ENCODE measurements around the gene CLDN6.

CLDN6 gene, protein sequence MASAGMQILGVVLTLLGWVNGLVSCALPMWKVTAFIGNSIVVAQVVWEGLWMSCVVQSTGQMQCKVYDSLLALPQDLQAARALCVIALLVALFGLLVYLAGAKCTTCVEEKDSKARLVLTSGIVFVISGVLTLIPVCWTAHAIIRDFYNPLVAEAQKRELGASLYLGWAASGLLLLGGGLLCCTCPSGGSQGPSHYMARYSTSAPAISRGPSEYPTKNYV

DNA sequence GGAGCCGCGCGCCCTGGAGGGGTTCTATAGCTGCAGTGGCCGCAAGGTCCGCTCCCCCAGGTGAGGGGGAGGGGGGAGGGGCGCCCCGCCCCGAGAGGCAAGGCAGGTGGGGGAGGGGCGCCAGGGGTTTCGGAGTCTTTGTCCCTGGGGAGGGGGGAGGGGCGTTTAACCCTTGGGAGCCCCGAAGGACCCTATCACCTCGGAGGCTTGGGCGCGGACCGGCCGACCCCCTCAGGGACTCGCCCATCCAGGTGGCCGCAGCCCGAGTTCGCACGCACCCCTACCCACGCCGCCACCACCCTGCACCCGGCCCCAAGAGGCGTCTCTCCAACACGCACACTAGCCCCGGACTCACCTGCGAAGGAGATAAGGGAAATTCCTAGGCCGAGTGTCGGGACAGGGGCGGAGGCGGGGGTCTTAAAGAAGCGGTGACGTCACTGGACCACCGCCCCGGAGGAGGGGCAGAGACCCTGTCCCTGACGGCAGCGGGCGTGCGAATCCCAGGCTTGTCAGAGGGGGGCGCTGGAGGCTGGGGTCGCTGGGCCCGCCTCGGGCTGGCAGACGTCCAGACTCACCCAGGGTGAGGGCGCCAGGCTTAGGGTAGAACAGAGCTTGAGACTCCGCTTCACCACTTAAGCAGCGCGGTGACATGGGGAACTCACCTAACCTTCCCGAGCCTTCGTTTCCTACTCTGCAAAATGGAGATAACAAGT lies at the start of gene CLDN6:
CLDN6 (minus strand) TSS at position 390 of the 713 bp plus-strand sequence. CDS start 2,162 bp downstream, outside the sequence.
- Mint-ChIP-seq H3K36me3 (no peaks in the 10 kb centered on the region), H3K9me3 (no peaks in the 10 kb centered on the region), H3K27me3 (peaks cover 25 to 44% of the 10 kb centered on the region in 2 donors), H3K4me3 (peak within 1 kb of the TSS; percentile 25 to 32), H3K27ac (peak within 1 kb of the TSS; percentile 69), H3K4me1 (peaks cover 31 to 48% of the 10 kb centered on the region in 2 donors)
- DNase-seq = no peak
- ATAC-seq (replicated peaks) = no peak

DNA sequence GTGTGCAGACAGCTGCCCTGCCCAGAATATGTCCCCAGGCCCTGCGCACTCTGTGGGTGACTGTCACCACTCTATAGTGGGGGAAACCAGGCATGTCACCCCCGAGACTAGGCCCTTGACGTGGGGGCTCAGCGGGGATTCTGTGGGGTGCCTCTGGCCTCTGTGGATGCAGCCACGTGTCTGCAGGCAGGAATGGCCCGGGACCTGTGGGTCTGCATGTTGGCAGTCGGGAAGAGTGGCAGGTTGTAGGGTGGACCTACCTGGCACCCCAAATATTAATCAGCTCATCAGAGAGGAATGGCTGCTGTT lies 48.4 kb upstream of the CLDN6 start:
- Mint-ChIP-seq H3K27ac (no peak overlapping the region), H3K4me1 (peaks cover 6% of the 10 kb centered on the region in 2 donors)
- no peak for ATAC-seq (replicated peaks)

DNA sequence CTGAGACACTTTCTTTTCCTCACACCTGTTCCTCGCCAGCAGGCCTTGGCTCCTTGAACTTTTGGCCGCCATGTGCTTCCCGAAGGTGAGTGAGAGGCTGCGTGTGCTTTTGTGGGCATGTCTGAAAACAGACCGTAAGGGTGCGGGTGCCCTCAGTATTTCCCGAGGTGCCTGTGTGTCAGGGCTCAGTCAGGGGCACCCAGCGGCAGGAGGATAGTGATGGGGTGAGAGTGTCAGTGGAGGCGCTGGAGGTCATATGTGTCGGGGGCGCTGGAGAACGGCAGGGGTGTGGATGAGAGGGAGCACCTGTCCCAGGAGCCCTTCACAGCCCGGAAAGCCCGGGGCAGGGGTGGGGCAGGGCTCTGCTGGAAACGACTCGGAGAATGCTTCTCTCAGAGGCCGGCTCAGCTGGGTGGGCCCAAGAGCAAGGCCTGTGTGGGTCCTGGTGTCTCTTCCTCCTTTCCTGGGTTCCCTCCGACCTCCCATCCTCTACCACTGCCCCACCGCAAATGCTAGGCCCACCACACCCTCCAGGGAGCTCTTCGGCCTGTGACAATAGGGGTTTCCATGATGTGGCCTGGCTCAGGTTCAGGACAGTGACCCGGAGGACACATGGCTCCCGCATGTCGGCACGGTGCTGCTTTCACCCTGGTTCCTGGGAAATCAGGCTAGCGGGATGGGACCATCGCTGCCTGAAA lies 47.9 kb upstream of the CLDN6 start:
- Mint-ChIP-seq H3K36me3 (no peaks in the 10 kb centered on the region), H3K27ac (no peak overlapping the region), H3K4me3 (no peak overlapping the region), H3K9me3 (no peaks in the 10 kb centered on the region), H3K27me3 (no peaks in the 10 kb centered on the region), H3K4me1 (peaks cover 6% of the 10 kb centered on the region in 2 donors)
- ATAC-seq (replicated peaks) (no peak), DNase-seq (no peak)

More for the DNA sequence above, 48.4 kb upstream of the CLDN6 start:
- no peak overlapping the region for H3K4me3 Mint-ChIP-seq
- H3K27me3 Mint-ChIP-seq = no peaks in the 10 kb centered on the region
- H3K36me3 Mint-ChIP-seq = no peaks in the 10 kb centered on the region
- no peaks in the 10 kb centered on the region for H3K9me3 Mint-ChIP-seq
- DNase-seq = no peak

DNA sequence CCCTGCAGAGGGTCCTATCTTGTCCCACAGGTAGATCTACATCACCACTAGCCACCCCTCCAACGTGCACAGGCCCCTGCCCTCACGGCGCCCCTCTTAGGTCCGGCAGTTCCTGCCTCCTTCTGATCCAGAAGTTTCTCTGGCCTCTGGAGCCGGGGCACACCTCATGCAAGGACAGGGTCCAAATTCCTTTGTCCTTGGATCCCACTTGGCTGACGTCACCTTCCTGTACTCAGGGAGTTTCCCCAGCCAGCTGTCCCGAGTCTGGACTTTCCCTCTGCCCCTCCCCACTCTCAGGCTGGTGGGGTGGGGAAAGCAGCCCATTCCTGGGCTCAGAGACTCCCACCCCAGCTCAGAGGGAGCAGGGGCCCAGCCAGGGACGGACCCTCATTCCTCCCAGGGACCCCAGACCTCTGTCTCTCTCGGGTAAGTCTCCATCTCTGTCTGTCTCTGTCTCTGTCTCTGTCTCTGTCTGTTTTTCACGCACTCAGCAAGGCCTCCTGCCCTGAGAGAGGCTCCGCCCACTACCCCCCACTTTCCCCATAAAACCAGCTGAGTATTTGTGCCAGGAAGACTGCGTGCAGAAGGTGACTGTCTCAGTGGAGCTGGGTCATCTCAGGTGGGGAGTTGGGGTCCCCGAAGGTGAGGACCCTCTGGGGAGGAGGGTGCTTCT lies 47.2 kb upstream of the CLDN6 start, which contains the start of gene IL32:
IL32 (plus strand) TSS at position 572 of the 673 bp plus-strand sequence. CDS start 172 bp downstream, outside the sequence.
- Mint-ChIP-seq H3K27ac (no peak within 1 kb of the TSS), H3K4me3 (no peak within 1 kb of the TSS), H3K27me3 (no peaks in the 10 kb centered on the region), H3K4me1 (peaks cover 6% of the 10 kb centered on the region in 2 donors), H3K9me3 (no peaks in the 10 kb centered on the region), H3K36me3 (no peaks in the 10 kb centered on the region)
- DNase-seq = no peak
- no peak for ATAC-seq (replicated peaks)

DNA sequence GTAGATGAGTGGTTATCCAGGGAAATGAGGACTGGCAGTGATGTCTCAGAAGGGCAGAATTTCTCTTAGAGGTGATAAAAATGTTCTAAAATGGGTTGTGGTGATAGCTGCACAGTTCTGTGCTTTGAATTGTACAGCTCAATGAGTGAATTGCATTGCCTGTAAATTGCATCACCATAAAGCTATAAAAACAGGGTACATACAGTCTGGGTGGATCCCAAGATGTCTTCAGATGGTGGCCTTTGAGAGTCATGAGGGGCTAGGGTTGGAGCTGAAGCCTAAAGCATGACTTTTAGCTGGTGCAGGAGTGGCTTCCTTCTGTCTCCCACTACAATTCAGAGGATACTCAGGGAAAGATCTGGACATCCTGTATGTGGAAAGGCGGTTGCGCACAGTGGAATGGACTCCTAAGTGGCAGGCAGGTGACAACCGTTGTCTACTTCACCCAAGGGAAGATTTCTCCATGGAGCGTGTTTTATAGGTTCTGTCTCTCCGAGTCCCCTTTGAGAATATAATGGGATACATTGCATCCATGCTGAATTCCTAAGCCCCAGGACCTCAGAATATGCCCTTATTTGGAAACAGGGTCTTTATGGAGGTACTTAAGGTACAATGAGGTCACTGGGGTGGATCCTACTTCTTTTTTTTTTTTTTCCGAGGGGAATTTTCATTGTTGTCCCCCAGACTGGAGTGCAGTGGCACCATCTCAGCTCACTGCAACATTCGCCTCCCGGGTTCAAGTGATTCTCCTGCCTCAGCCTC lies 45.8 kb upstream of the CLDN6 start:
- ATAC-seq (replicated peaks) = no peak
- H3K36me3 Mint-ChIP-seq = no peaks in the 10 kb centered on the region
- no peaks in the 10 kb centered on the region for H3K9me3 Mint-ChIP-seq
- H3K4me3 Mint-ChIP-seq = no peak overlapping the region
- peaks cover 11 to 12% of the 10 kb centered on the region in 2 donors for H3K4me1 Mint-ChIP-seq
- no peak for DNase-seq
- H3K27ac Mint-ChIP-seq = no peak overlapping the region
- H3K27me3 Mint-ChIP-seq = no peaks in the 10 kb centered on the region

DNA sequence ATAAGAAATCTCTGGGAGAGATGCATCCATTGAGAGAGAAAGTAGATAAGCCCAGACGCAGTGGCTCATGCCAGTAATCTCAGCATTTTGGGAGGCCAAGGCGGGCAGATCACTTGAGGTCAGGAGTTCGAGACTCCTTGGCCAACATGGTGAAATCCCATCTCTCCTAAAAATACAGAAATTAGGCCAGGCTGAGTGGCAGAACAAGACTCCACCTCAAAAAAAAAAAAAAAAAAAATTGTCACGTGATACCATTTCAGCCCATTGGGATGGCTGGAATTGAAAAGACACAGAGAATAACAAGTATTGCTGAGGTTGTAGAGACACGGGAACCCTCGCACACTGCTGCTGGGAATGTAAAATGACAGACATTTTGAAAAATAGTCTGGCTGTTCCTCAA lies 44.6 kb upstream of the CLDN6 start:
- H3K4me3 Mint-ChIP-seq = no peak overlapping the region
- H3K36me3 Mint-ChIP-seq = peaks cover 0 to under 1% of the 10 kb centered on the region in 2 donors
- H3K27me3 Mint-ChIP-seq = no peaks in the 10 kb centered on the region
- H3K4me1 Mint-ChIP-seq = peaks cover 11 to 13% of the 10 kb centered on the region in 2 donors
- no peak overlapping the region for H3K27ac Mint-ChIP-seq
- no peak for ATAC-seq (replicated peaks)
- no peaks in the 10 kb centered on the region for H3K9me3 Mint-ChIP-seq
- DNase-seq = no peak

DNA sequence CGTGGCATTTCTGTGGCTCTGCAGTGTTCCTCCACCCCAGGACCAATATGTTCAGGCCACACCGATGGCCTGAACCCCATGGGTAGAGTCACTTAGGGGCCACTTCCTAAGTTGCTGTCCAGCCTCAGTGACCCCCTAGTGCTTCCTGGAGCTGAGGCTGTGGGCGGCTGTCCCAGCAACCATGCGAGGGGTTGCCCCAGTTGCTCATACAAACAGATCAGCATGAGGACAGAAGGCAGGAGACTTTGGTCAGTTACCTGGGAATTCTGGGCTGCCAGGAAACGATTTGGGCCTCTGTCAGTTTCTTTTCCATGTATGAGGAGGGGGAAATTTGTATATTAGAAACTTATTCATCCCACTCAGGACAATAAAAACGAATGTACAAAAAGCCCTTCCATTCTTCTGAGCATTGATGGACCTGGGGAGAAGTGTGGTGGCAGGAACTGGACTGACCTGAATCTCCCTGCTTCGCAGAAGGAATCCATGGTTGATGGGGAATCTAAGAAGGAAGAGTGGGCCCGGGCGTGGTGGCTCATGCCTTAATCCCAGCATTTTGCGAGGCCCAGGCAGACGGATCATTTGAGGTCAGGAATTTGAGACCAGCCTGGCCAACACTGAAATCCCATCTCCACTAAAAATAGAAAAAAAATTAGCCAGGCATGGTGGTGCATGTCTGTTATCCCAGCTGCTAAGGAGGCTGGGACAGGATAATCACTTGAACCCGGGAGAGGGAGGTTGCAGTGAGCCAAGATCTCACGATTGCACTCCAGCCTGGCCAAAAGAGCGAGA lies 42.5 kb upstream of the CLDN6 start:
- DNase-seq (no peak), ATAC-seq (replicated peaks) (no peak)
- Mint-ChIP-seq H3K36me3 (peaks cover 0 to 6% of the 10 kb centered on the region in 2 donors), H3K4me1 (peaks cover 11 to 16% of the 10 kb centered on the region in 2 donors), H3K27ac (no peak overlapping the region), H3K4me3 (peak overlapping the region; percentile 87 to 97), H3K9me3 (no peaks in the 10 kb centered on the region), H3K27me3 (no peaks in the 10 kb centered on the region)

DNA sequence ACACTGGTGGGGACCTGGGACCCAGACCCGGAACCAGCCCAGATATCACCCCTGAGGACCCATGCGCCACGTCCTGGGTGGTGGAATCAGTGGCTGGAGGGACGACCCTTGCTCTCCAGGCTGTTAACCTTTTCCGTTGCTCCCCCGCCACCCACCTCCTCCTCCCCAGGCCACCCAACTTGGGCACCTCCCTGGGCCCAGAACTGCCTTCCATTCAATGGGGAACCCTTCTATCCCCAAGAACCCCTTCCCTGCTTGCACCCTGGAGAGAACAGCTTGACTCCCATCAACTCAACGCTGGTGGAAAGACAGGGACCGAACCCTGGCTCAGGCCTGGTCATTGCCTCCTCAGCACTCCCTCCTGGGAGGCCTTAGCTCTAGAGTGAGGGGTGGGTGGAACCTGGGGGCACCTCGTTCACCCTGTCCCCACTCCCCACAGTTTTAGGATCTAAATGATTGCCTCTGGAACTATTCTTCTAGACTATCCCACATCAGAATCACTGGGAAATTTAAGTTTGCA lies 41.8 kb upstream of the CLDN6 start:
- H3K4me3 Mint-ChIP-seq = peak overlapping the region; percentile 87 to 97
- H3K9me3 Mint-ChIP-seq = no peaks in the 10 kb centered on the region
- no peaks in the 10 kb centered on the region for H3K27me3 Mint-ChIP-seq
- DNase-seq (no peak), ATAC-seq (replicated peaks) (no peak)
- H3K4me1 Mint-ChIP-seq = peaks cover 15 to 23% of the 10 kb centered on the region in 2 donors
- H3K36me3 Mint-ChIP-seq = peaks cover 2 to 13% of the 10 kb centered on the region in 2 donors
- peak overlapping the region; percentile 90 for H3K27ac Mint-ChIP-seq

DNA sequence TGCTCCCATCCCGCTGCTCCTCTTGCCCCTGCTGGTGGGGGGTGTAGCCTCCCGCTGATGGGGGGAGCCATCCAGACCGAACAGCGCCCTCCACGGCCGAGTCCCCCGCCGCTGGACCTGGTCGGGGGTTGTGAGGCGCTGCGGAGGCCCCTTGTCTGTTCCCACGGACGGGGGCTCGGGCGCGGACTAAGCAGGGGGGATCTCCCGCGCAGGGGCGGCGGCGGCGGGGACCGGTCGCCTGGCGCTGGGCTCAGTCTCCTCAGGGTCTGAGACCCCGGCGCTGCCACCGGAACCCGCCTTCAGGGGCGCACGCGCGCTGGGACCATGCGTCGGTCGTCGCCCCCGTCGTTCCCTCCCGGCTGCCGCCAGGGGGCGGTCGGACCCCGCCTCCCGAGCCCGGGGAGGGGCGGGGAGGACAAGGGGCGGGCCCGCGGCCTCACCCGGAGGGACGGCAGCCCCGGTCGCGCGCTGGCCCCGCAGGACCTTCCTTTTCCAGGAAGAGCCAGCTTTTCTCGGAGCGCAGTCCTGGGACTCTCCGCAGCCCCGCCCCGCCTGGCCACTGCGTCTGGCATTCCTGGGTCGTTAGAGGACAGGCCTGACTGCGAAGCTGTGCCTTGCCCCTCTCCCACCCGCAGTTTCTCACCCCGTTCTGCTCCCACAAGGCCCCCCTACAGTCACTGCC lies 41.2 kb upstream of the CLDN6 start:
- H3K36me3 Mint-ChIP-seq = peaks cover 5 to 16% of the 10 kb centered on the region in 2 donors
- ATAC-seq (replicated peaks) (peak; percentile 90), DNase-seq (peak; percentile 83)
- no peaks in the 10 kb centered on the region for H3K27me3 Mint-ChIP-seq
- peaks cover 19 to 27% of the 10 kb centered on the region in 2 donors for H3K4me1 Mint-ChIP-seq
- peak overlapping the region; percentile 87 to 97 for H3K4me3 Mint-ChIP-seq
- H3K9me3 Mint-ChIP-seq = no peaks in the 10 kb centered on the region
- H3K27ac Mint-ChIP-seq = peak overlapping the region; percentile 90

DNA sequence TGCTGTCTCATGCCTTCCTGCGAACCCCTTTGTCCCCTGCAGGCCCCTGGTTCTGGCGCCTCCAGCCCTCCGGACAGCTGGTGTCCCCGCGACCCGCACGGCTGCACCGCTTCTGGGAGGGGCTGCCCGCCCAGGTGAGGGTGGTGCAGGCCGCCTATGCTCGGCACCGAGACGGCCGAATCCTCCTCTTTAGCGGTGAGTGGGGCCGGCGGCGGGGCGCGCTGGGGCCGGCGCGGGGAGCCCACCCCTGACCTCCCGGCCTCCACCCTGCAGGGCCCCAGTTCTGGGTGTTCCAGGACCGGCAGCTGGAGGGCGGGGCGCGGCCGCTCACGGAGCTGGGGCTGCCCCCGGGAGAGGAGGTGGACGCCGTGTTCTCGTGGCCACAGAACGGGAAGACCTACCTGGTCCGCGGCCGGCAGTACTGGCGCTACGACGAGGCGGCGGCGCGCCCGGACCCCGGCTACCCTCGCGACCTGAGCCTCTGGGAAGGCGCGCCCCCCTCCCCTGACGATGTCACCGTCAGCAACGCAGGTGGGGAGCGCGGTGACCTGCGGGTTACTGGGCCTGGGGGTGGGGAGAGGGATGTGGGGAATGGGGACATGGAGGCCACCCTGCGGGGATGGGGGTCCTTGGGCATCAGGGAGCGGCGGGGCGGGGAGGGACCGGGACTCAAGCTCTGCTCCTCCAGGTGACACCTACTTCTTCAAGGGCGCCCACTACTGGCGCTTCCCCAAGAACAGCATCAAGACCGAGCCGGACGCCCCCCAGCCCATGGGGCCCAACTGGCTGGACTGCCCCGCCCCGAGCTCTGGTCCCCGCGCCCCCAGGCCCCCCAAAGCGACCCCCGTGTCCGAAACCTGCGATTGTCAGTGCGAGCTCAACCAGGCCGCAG lies 40.4 kb upstream of the CLDN6 start:
- H3K4me3 Mint-ChIP-seq = peak overlapping the region; percentile 87 to 97
- no peaks in the 10 kb centered on the region for H3K27me3 Mint-ChIP-seq
- DNase-seq = peak; percentile 20
- peaks cover 25 to 35% of the 10 kb centered on the region in 2 donors for H3K4me1 Mint-ChIP-seq
- H3K36me3 Mint-ChIP-seq = peaks cover 11 to 23% of the 10 kb centered on the region in 2 donors
- no peaks in the 10 kb centered on the region for H3K9me3 Mint-ChIP-seq
- peak; percentile 65 to 70 for ATAC-seq (replicated peaks)
- peak overlapping the region; percentile 67 for H3K27ac Mint-ChIP-seq

DNA sequence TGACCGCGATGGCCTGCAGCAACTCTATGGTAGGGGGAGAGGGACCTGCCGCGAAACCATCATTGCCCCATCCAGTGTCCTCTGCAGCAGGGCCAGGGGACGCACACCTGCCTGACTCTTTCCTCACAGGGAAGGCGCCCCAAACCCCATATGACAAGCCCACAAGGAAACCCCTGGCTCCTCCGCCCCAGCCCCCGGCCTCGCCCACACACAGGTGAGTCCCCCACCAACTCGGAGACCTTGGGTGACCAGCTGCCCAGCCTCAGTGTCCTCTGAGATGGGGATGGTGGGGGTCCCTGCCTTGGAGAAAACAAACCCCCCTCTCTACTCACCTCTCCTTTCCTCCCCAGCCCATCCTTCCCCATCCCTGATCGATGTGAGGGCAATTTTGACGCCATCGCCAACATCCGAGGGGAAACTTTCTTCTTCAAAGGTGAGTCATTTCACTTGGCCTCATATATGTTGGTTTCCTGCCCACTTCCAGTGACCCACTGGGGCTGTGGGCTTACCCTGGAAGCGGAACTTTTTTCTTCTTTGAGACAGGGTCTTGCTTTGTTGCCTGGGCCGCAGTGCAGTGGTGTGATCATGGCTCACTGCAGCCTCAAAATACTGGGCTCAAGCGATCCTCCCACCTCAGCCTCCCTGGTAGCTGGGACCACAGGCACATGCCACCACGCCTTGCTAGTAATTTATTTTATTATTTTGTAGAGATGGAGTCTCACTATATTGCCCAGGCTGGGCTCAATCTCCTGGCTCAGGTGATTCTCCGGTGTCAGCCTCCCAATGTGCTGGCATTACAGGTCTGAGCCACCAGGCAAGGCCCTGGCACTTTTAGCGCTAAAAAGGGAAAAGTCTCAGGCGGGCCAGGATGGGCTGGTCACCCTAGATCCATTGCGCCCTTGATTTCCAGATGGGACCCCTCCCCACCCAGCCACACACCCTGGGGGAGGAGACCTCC lies 39.5 kb upstream of the CLDN6 start:
- H3K36me3 Mint-ChIP-seq = peaks cover 11 to 23% of the 10 kb centered on the region in 2 donors
- DNase-seq (no peak), ATAC-seq (replicated peaks) (no peak)
- H3K27ac Mint-ChIP-seq = no peak overlapping the region
- no peaks in the 10 kb centered on the region for H3K9me3 Mint-ChIP-seq
- H3K27me3 Mint-ChIP-seq = no peaks in the 10 kb centered on the region
- H3K4me1 Mint-ChIP-seq = peaks cover 25 to 36% of the 10 kb centered on the region in 2 donors
- H3K4me3 Mint-ChIP-seq = no peak overlapping the region

Measured in stimulated activated naive B cell treated with anti-CD40 and anti-IgM and Interleukin-4, amounts not matched to agents 10 μg/mL and 1 μg/mL and 100 μg/mL, for 72 hours (primary cell).